Retinal pigment epithelial cell (primary cell): ENCODE data around the gene PGAP3.
"Not testable (repeated sequence)": the region's sequence is repeated elsewhere in the genome, so short reads cannot be mapped to it uniquely, and the experiment has no call there.

Source experiments
- DNase-seq: peaks from one replicate; pipeline ENCODE4 v3.0.0-alpha.2; 2010; ENCODE audit warnings: low read depth
- H3K4me3 ChIP-seq: 2 replicates; pipeline ENCODE4 v1.5.1; 2011; ENCODE audit warnings: mild to moderate bottlenecking, low read length, control low read depth, moderate library complexity
- TF ChIP-seq, protein P1 (sequence below): conservative IDR thresholded peaks from 2 replicates; pipeline ENCODE4 v1.5.1; 2011; ENCODE audit warnings: low read depth, low read length, control low read depth, inconsistent platforms

Gene PGAP3

DNA sequence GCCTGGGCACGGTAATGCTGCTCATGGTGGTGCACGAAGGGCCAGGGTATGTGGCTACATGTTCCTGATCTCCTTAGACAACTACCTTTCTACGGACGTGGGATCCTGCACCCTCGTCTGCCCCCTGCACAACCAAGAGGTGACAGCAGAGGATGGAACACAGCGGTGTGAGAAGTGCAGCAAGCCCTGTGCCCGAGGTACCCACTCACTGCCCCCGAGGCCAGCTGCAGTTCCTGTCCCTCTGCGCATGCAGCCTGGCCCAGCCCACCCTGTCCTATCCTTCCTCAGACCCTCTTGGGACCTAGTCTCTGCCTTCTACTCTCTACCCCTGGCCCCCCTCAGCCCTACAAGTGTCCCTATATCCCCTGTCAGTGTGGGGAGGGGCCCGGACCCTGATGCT is 24.0 kb upstream of the PGAP3 start:
- TF ChIP-seq, protein P1, sequence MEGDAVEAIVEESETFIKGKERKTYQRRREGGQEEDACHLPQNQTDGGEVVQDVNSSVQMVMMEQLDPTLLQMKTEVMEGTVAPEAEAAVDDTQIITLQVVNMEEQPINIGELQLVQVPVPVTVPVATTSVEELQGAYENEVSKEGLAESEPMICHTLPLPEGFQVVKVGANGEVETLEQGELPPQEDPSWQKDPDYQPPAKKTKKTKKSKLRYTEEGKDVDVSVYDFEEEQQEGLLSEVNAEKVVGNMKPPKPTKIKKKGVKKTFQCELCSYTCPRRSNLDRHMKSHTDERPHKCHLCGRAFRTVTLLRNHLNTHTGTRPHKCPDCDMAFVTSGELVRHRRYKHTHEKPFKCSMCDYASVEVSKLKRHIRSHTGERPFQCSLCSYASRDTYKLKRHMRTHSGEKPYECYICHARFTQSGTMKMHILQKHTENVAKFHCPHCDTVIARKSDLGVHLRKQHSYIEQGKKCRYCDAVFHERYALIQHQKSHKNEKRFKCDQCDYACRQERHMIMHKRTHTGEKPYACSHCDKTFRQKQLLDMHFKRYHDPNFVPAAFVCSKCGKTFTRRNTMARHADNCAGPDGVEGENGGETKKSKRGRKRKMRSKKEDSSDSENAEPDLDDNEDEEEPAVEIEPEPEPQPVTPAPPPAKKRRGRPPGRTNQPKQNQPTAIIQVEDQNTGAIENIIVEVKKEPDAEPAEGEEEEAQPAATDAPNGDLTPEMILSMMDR, result no peak
- no peak overlapping the region for H3K4me3 ChIP-seq
- no peak for DNase-seq

DNA sequence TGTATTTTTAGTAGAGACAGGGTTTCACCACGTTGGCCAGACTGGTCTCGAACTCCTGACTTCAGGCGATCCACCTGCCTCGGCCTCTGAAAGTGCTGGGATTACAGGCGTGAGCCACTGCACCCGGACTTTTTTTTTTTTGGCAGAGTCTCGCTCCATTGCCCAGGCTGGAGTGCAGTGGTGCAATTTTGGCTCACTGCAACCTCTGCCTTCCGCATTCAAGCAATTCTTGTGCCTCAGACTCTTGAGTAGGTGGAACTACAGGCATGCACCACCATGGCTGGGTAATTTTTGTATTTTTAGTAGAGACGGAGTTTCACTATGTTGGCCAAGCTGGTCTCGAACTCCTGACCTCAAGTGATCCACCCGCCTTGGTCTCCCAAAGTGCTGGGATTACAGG is 23.2 kb upstream of the PGAP3 start:
- not testable (repeated sequence) for DNase-seq, H3K4me3 ChIP-seq

DNA sequence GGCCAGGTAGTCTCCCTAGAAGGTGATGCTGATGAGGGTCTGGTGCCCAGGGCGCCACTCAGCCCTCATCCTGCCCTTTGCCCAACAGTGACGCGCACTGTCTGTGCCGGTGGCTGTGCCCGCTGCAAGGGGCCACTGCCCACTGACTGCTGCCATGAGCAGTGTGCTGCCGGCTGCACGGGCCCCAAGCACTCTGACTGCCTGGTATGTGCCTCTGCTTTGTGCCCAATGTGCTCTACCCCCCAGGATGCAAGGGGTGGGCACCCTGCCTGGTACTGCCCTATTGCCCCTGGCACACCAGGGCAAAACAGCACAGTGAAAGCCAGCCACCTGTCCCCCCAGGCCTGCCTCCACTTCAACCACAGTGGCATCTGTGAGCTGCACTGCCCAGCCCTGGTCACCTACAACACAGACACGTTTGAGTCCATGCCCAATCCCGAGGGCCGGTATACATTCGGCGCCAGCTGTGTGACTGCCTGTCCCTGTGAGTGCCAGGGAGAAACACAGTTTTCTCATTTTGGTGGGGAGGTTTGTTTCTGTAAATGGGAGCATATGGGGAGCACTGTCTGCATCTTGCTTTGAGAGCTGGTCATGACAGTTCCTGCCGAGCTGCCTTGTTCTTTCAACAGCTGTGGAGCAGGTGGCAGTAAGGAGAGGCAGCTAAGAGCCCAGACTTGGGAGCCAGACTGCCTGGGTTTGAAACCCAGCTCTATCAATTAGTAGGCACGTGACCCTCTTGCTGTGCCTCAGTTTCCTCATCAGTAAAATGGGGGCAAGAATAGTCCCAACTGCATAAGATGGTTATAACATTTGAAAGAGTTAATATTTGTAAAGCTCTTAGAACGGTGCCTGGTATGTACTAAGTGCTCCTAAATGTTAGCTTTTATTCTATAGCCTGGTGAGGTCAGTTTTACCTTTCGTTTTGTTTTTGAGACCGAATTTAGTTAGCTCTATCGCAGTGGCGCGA is 22.4 kb upstream of the PGAP3 start:
- DNase-seq, result no peak
- TF ChIP-seq, protein P1, result no peak
- no peak overlapping the region for H3K4me3 ChIP-seq

DNA sequence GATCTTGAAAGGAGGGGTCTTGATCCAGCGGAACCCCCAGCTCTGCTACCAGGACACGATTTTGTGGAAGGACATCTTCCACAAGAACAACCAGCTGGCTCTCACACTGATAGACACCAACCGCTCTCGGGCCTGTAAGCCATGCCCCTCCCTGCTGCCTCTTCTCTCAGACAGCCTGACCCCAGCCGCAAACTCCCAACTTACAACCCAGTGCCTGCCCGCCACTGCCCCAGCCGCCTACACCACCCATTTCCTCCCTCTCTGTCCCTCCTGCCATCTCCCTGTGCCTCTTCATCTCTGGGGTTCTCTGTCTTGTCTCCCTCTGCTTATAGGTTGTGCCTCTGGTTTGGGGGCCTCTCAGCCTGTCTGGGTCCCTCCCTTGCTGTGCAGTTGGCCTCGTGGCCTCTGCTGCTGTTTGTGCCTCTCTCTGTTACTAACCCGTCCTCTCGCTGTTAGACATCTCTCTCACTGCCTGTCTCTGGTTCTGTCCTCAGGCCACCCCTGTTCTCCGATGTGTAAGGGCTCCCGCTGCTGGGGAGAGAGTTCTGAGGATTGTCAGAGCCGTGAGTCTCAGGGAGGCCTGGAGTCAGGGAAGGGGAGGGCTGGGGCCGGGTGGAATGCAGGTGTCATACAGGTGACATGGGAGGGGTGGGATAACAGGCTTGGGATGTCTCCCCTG is 21.6 kb upstream of the PGAP3 start:
- no peak for DNase-seq
- TF ChIP-seq, protein P1, result no peak
- H3K4me3 ChIP-seq, result no peak overlapping the region

DNA sequence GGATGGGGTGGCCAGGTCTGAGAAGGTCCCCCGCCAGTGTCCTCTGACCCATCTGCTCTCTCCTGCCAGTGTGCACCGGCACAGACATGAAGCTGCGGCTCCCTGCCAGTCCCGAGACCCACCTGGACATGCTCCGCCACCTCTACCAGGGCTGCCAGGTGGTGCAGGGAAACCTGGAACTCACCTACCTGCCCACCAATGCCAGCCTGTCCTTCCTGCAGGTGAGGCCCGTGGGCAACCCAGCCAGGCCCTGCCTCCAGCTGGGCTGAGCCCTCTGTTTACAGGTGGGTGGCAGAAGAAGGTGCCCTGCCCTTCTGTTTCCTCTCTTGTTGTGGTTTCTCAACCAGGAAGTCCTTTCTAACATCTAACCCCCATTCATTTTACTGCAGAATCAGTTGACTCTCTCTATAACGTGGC is 19.1 kb upstream of the PGAP3 start:
- no peak overlapping the region for H3K4me3 ChIP-seq
- TF ChIP-seq, protein P1, result no peak
- no peak for DNase-seq

DNA sequence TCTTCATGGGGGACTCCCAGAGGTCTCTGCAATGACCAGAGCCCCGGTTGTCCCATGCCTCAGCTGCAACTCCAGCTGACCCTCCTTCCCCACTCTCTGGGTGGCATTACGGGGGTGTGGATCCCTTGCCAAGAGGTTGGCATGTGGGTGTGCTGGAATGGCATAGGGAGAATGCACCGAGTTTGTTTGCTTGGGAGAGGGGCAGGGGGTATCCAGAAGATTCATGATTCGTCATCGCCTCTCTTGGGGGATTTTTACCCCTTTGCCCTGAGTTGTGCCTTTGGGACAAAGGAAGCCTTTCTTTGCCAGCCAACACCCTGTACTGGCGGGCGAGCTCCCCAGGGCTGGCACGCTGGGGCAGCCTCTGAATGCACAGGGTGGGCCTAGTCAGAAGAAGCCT is 18.5 kb upstream of the PGAP3 start:
- TF ChIP-seq, protein P1, result no peak
- no peak overlapping the region for H3K4me3 ChIP-seq
- DNase-seq, result no peak

DNA sequence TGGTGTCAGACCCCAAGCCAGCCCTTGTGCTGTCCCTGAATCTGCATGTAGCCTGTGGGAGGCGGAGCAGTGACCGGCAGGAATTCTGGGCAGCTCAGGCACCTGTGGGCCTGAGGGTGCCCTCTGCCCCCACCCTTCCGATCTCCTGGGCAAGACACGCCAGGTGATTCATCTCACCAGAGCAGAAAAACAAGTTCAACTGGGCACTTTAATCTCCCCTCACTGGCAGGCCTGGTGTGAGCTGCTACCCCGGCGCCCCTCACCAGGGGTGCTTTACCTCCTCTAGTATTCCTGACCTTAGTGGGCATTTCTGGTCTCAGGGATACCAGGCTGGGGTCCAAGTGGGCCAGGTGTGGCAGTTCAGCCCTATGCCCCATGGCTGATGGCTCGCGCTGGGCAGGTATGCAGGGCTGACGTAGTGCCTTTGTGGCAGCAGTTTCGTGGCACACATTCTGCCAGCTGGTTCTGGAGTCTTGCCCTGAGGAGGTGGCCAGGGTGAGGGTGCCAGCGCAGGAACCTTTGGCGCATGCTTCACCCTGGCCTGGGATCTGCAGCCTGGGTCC is 18.0 kb upstream of the PGAP3 start:
- no peak for DNase-seq
- TF ChIP-seq, protein P1, result no peak
- no peak overlapping the region for H3K4me3 ChIP-seq
